ENCODE results near the gene ALG2. TPM values are rescaled to one million over a fixed set of nuclear protein-coding genes. Genes with fewer than 3 reads are reported as not detected.

ALG2 gene
- total RNA-seq, 4 donors from 2014 or later: 21.9 to 32.3 (median 25.4) TPM

GRCh38 chr9:99251157-99251556, 29.4 kb upstream of the ALG2 start:
- H3K9me3 ChIP-seq: no peaks in the 10 kb centered on the region
- peaks cover 0 to 5% (median 0%) of the 10 kb centered on the region in 3 donors for H3K4me1 ChIP-seq
- TF ChIP-seq CTCF (IDR thresholded peaks at IDR 0.05) (no peak), EP300 (IDR thresholded peaks at IDR 0.05) (no peak), POLR2AphosphoS5 (IDR thresholded peaks at IDR 0.05) (no peak), POLR2A (IDR thresholded peaks at IDR 0.05) (no peak)
- no peak overlapping the region for H3K27ac ChIP-seq
- ATAC-seq: no peak
- H3K36me3 ChIP-seq: no peaks in the 10 kb centered on the region
- H3K4me3 ChIP-seq: no peak overlapping the region
- WGBS, 2 donors (ENCODE audit: low coverage in 1 of 2): 81 to 89% methylated on average over 3 to 4 of the region's 4 CpGs
- no peaks in the 10 kb centered on the region for H3K27me3 ChIP-seq

- no peak for ATAC-seq
- H3K9me3 ChIP-seq: no peaks in the 10 kb centered on the region
- no peak overlapping the region for H3K27ac ChIP-seq
- no peak overlapping the region for H3K4me3 ChIP-seq
- H3K36me3 ChIP-seq: no peaks in the 10 kb centered on the region
- no peak for TF ChIP-seq POLR2AphosphoS5 (IDR thresholded peaks at IDR 0.05)
- TF ChIP-seq EP300 (IDR thresholded peaks at IDR 0.05): no peak
- TF ChIP-seq CTCF (IDR thresholded peaks at IDR 0.05): no peak
- TF ChIP-seq POLR2A (IDR thresholded peaks at IDR 0.05): no peak
- H3K4me1 ChIP-seq: no peaks in the 10 kb centered on the region
- no peaks in the 10 kb centered on the region for H3K27me3 ChIP-seq
Observed at GRCh38 chr9:99249619-99250018, 27.9 kb upstream of the ALG2 start.

GRCh38 chr9:99244344-99245260, 22.9 kb upstream of the ALG2 start:
- Histone ChIP-seq H3K27ac (no peak overlapping the region), H3K4me3 (no peak overlapping the region), H3K9me3 (no peaks in the 10 kb centered on the region), H3K36me3 (peaks cover 0 to 15% of the 10 kb centered on the region in 2 donors), H3K4me1 (no peaks in the 10 kb centered on the region), H3K27me3 (no peaks in the 10 kb centered on the region)
- 73 to 80% methylated on average over 2 to 3 of the region's 3 CpGs for WGBS, 2 donors (ENCODE audit: low coverage in 1 of 2)
- no peak for TF ChIP-seq EP300 (IDR thresholded peaks at IDR 0.05)
- TF ChIP-seq POLR2A (IDR thresholded peaks at IDR 0.05): no peak
- TF ChIP-seq POLR2AphosphoS5 (IDR thresholded peaks at IDR 0.05): no peak
- no peak for ATAC-seq

GRCh38 chr9:99241106-99241505, 19.4 kb upstream of the ALG2 start:
- Histone ChIP-seq H3K9me3 (no peaks in the 10 kb centered on the region), H3K4me1 (no peaks in the 10 kb centered on the region), H3K27ac (no peak overlapping the region), H3K27me3 (no peaks in the 10 kb centered on the region), H3K4me3 (no peak overlapping the region), H3K36me3 (peaks cover 0 to 45% of the 10 kb centered on the region in 2 donors)
- WGBS, 2 donors (ENCODE audit: low coverage in 1 of 2): 87 to 88% methylated on average over 6 to 7 of the region's 7 CpGs
- ATAC-seq: no peak
- TF ChIP-seq CTCF (IDR thresholded peaks at IDR 0.05) (no peak), POLR2A (IDR thresholded peaks at IDR 0.05) (no peak), POLR2AphosphoS5 (IDR thresholded peaks at IDR 0.05) (no peak), EP300 (IDR thresholded peaks at IDR 0.05) (no peak)

GRCh38 chr9:99239341-99240060, 17.8 kb upstream of the ALG2 start:
- no peaks in the 10 kb centered on the region for H3K9me3 ChIP-seq
- H3K27ac ChIP-seq: no peak overlapping the region
- no peaks in the 10 kb centered on the region for H3K27me3 ChIP-seq
- no peaks in the 10 kb centered on the region for H3K4me1 ChIP-seq
- H3K4me3 ChIP-seq: no peak overlapping the region
- TF ChIP-seq CTCF (IDR thresholded peaks at IDR 0.05): no peak
- no peak for TF ChIP-seq POLR2AphosphoS5 (IDR thresholded peaks at IDR 0.05)
- TF ChIP-seq EP300 (IDR thresholded peaks at IDR 0.05): no peak
- TF ChIP-seq POLR2A (IDR thresholded peaks at IDR 0.05): no peak
- H3K36me3 ChIP-seq: peaks cover 0 to 52% of the 10 kb centered on the region in 2 donors
- no peak for ATAC-seq
- 59 to 70% methylated on average over 4 to 5 of the region's 6 CpGs for WGBS, 2 donors (ENCODE audit: low coverage in 1 of 2)

Measured in gastroesophageal sphincter (tissue), 4 donors.